ENCODE measurements around the gene SETBP1. TPM values are rescaled to one million over a fixed set of nuclear protein-coding genes. Genes with fewer than 3 reads are reported as not detected.

Gene SETBP1
- total RNA-seq, 1 experiment from 2014 or later, result 0.23 TPM

DNA sequence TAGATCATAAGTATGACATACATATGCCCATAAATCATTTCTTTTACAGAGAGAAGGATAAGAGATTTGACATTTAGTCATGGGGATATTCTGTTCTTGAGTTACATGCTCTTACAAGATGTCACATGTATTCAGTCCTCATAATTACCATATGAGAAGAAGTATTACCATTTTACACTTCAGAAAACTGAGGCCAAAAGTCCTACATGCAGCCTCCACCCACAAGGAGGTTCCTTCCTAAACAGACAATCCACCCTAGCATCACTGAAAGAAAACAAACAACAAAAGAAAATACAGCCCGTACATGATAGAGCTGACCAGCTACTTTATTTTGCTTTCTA is 335.1 kb downstream of the SETBP1 start:
- Histone ChIP-seq H3K36me3 (ENCODE audit: control insufficient read depth, insufficient read depth, low read length) (no peaks in the 10 kb centered on the region), H3K4me1 (ENCODE audit: control insufficient read depth, insufficient read depth, low read length) (no peaks in the 10 kb centered on the region), H3K27me3 (ENCODE audit: control insufficient read depth, insufficient read depth, low read length) (no peaks in the 10 kb centered on the region), H3K9me3 (ENCODE audit: control insufficient read depth, insufficient read depth, low read depth, low read length) (no peaks in the 10 kb centered on the region), H3K4me3 (ENCODE audit: low read depth in 2 of 2, low read length in 2 of 2) (no peak overlapping the region), H3K27ac (ENCODE audit: low read length) (no peak overlapping the region)
- CTCF ChIA-PET, result no interaction called here
- TF ChIP-seq, protein P1, sequence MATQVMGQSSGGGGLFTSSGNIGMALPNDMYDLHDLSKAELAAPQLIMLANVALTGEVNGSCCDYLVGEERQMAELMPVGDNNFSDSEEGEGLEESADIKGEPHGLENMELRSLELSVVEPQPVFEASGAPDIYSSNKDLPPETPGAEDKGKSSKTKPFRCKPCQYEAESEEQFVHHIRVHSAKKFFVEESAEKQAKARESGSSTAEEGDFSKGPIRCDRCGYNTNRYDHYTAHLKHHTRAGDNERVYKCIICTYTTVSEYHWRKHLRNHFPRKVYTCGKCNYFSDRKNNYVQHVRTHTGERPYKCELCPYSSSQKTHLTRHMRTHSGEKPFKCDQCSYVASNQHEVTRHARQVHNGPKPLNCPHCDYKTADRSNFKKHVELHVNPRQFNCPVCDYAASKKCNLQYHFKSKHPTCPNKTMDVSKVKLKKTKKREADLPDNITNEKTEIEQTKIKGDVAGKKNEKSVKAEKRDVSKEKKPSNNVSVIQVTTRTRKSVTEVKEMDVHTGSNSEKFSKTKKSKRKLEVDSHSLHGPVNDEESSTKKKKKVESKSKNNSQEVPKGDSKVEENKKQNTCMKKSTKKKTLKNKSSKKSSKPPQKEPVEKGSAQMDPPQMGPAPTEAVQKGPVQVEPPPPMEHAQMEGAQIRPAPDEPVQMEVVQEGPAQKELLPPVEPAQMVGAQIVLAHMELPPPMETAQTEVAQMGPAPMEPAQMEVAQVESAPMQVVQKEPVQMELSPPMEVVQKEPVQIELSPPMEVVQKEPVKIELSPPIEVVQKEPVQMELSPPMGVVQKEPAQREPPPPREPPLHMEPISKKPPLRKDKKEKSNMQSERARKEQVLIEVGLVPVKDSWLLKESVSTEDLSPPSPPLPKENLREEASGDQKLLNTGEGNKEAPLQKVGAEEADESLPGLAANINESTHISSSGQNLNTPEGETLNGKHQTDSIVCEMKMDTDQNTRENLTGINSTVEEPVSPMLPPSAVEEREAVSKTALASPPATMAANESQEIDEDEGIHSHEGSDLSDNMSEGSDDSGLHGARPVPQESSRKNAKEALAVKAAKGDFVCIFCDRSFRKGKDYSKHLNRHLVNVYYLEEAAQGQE (IDR thresholded peaks at IDR 0.05; ENCODE audit: insufficient read depth in 1 of 2, low read depth in 2 of 2, low read length in 1 of 2), result no peak
- TF ChIP-seq, protein P2, sequence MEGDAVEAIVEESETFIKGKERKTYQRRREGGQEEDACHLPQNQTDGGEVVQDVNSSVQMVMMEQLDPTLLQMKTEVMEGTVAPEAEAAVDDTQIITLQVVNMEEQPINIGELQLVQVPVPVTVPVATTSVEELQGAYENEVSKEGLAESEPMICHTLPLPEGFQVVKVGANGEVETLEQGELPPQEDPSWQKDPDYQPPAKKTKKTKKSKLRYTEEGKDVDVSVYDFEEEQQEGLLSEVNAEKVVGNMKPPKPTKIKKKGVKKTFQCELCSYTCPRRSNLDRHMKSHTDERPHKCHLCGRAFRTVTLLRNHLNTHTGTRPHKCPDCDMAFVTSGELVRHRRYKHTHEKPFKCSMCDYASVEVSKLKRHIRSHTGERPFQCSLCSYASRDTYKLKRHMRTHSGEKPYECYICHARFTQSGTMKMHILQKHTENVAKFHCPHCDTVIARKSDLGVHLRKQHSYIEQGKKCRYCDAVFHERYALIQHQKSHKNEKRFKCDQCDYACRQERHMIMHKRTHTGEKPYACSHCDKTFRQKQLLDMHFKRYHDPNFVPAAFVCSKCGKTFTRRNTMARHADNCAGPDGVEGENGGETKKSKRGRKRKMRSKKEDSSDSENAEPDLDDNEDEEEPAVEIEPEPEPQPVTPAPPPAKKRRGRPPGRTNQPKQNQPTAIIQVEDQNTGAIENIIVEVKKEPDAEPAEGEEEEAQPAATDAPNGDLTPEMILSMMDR (IDR thresholded peaks at IDR 0.05), result no peak
- TF ChIP-seq POLR2AphosphoS5 (IDR thresholded peaks at IDR 0.05; ENCODE audit: low read depth, low read length) (no peak), SIN3A (IDR thresholded peaks at IDR 0.05; ENCODE audit: borderline replicate concordance, insufficient read depth, low read depth, low read length) (no peak), TCF7L2 (IDR thresholded peaks at IDR 0.05; ENCODE audit: low read depth, low read length) (no peak)
- ATAC-seq (no peak), DNase-seq (ENCODE audit: low read depth, low spot score) (no peak)
- intact Hi-C loops (cut with micrococcal nuclease; ENCODE audit: unreplicated experiment), result no loop called here
- BruUV-seq (replicated peaks), result no TSS peak
- POLR2A ChIA-PET, result no interaction called here
- in situ Hi-C loops (cut with HindIII; ENCODE audit: low pct_unique_long_range_greater_than_20kb, low sequenced_read_pairs), result no loop called here

DNA sequence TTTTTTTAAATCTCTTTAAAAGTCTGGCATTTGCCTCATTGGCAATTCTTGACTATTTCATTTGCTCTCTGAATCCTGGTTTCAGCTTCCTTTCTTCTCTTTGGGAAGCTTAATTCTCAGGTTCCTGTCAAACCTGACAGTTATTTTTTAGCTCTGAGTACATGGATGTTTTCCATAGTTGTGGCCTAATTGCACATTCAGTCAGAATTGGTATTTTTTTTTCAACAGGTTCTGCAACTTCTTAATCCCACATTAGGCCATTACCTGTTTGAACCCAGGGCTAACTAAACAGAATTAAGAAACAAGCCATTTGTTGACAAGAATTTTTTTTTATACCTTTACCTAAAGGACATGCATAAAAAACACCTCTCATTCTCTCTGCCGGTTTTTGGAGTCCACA is 338.8 kb downstream of the SETBP1 start:
- BruUV-seq (replicated peaks), result no TSS peak
- no peak for DNase-seq (ENCODE audit: low read depth, low spot score)
- no peaks in the 10 kb centered on the region for H3K4me1 ChIP-seq (ENCODE audit: control insufficient read depth, insufficient read depth, low read length)
- ChIA-PET POLR2A (no interaction called here), CTCF (no interaction called here)
- intact Hi-C loops (cut with micrococcal nuclease; ENCODE audit: unreplicated experiment), result no loop called here
- in situ Hi-C loops (cut with HindIII; ENCODE audit: low pct_unique_long_range_greater_than_20kb, low sequenced_read_pairs), result no loop called here
- no peaks in the 10 kb centered on the region for H3K27me3 ChIP-seq (ENCODE audit: control insufficient read depth, insufficient read depth, low read length)
- H3K36me3 ChIP-seq (ENCODE audit: control insufficient read depth, insufficient read depth, low read length), result no peaks in the 10 kb centered on the region
- H3K4me3 ChIP-seq (ENCODE audit: low read depth in 2 of 2, low read length in 2 of 2), result no peak overlapping the region
- no peaks in the 10 kb centered on the region for H3K9me3 ChIP-seq (ENCODE audit: control insufficient read depth, insufficient read depth, low read depth, low read length)
- no peak for TF ChIP-seq SIN3A (IDR thresholded peaks at IDR 0.05; ENCODE audit: borderline replicate concordance, insufficient read depth, low read depth, low read length)
- no peak for ATAC-seq
- no peak overlapping the region for H3K27ac ChIP-seq (ENCODE audit: low read length)

DNA sequence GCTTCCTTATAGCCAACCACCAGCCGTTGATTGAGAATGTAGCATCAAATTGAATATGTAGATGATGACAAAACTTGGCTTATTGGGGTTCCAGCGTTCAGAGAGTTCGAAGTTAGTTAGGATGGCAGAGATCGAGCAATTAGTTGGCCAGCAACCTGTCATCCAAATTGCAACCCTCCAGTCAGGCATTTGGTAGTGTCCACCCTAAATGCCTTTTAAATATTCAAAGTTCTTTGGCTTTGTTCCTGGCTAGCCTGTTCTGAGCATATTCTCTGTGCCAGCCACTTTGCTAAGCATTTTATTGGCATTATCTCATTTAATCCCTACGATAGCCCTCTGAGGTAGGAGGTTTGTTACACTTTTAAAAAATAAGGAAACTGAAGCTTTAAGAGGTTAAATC is 342.8 kb downstream of the SETBP1 start:
- Histone ChIP-seq H3K27me3 (ENCODE audit: control insufficient read depth, insufficient read depth, low read length) (no peaks in the 10 kb centered on the region), H3K9me3 (ENCODE audit: control insufficient read depth, insufficient read depth, low read depth, low read length) (no peaks in the 10 kb centered on the region), H3K4me1 (ENCODE audit: control insufficient read depth, insufficient read depth, low read length) (no peaks in the 10 kb centered on the region), H3K36me3 (ENCODE audit: control insufficient read depth, insufficient read depth, low read length) (no peaks in the 10 kb centered on the region), H3K27ac (ENCODE audit: low read length) (no peak overlapping the region), H3K4me3 (ENCODE audit: low read depth in 2 of 2, low read length in 2 of 2) (no peak overlapping the region)
- CTCF ChIA-PET, result no interaction called here
- BruUV-seq (replicated peaks), result no TSS peak
- POLR2A ChIA-PET, result no interaction called here
- TF ChIP-seq TCF7L2 (IDR thresholded peaks at IDR 0.05; ENCODE audit: low read depth, low read length) (no peak), POLR2AphosphoS5 (IDR thresholded peaks at IDR 0.05; ENCODE audit: low read depth, low read length) (no peak), SIN3A (IDR thresholded peaks at IDR 0.05; ENCODE audit: borderline replicate concordance, insufficient read depth, low read depth, low read length) (no peak)
- TF ChIP-seq, protein P2 (IDR thresholded peaks at IDR 0.05), result no peak
- TF ChIP-seq, protein P1 (IDR thresholded peaks at IDR 0.05; ENCODE audit: insufficient read depth in 1 of 2, low read depth in 2 of 2, low read length in 1 of 2), result no peak
- intact Hi-C loops (cut with micrococcal nuclease; ENCODE audit: unreplicated experiment) (no loop called here), in situ Hi-C loops (cut with HindIII; ENCODE audit: low pct_unique_long_range_greater_than_20kb, low sequenced_read_pairs) (no loop called here)
- ATAC-seq, result no peak
- no peak for DNase-seq (ENCODE audit: low read depth, low spot score)
